Measurements from ENCODE around the gene UNC5A. TPM values are rescaled to one million over a fixed set of nuclear protein-coding genes. Genes with fewer than 3 reads are reported as not detected.

UNC5A gene
- total RNA-seq, 2 experiments from 2014 or later, result not detected

Other genes starting within 250 kb of the UNC5A start
- 1 to 10 TPM; 1.9 to 2.5 TPM for gene GPRIN1, start 200.4 kb upstream of the UNC5A start, total RNA-seq
- gene SNCB, start 180.0 kb upstream of the UNC5A start, total RNA-seq, result not detected
- gene EIF4E1B, start 179.9 kb upstream of the UNC5A start, total RNA-seq, result not detected
- gene TSPAN17, start 163.1 kb upstream of the UNC5A start, total RNA-seq, result 10 to 100 TPM; 41.6 to 47.4 TPM
- not detected for gene HK3, start 88.8 kb downstream of the UNC5A start, total RNA-seq
- gene UIMC1, start 196.2 kb downstream of the UNC5A start, total RNA-seq, result 10 to 100 TPM; 49.4 to 53.0 TPM
- gene ZNF346, start 212.1 kb downstream of the UNC5A start, total RNA-seq, result 10 to 100 TPM; 25.1 to 29.8 TPM